HCT116 (cell line): ENCODE data around the gene MIF4GD. TPM values are rescaled to one million over a fixed set of nuclear protein-coding genes. Genes with fewer than 3 reads are reported as not detected.

Experiments
- ATAC-seq: fragments of 200-7000 bp; cut with Tn5 transposase; 2 replicates; pipeline ENCODE4 v1.9.1; 2020; ENCODE audit warnings: mild to moderate bottlenecking, moderate library complexity
- BruUV-seq: library from RNA; stranded (reverse); fragments of 400-500 nt; replicated peaks from 2 replicates; lab custom pipeline; 2021; lab: Mats Ljungman, UMichigan
- CTCF ChIA-PET: fragments of 300-600 bp; sonication (Branson Sonifier 250); formaldehyde crosslinking; loops from one replicate; lab custom pipeline; 2021; ENCODE audit warnings: antibody characterized with exemption; lab: Charles Lee
- POLR2A ChIA-PET: fragments of 300-600, 350-600 bp; sonication (Branson Sonifier 250); formaldehyde crosslinking; loops from one replicate; lab custom pipeline; 2021; ENCODE audit warnings: antibody characterized with exemption; lab: Charles Lee
- RAD21 ChIA-PET, 2 experiments: fragments of 300-600 bp; sonication (Branson Sonifier 250); formaldehyde crosslinking; loops; one replicate each; lab custom pipeline; 2023; ENCODE audit warnings: low total read pairs in 2 of 2; ENCODE audit not compliant: uncharacterized antibody in 2 of 2, unreplicated experiment in 2 of 2, low non-redundant PET in 1 of 2; lab: Charles Lee
- DNase-seq: peaks from one replicate; pipeline ENCODE4 v3.0.0-alpha.2; 2010; ENCODE audit warnings: low read depth, low spot score
- H2AFZ ChIP-seq: fragments of 200-600 bp; shearing (Covaris generic), sonication (generic); 2 replicates; pipeline ENCODE4 v1.6.1; 2017; ENCODE audit warnings: low read depth, mixed run types, mixed read lengths, antibody characterized with exemption, low read length; ENCODE audit not compliant: poor library complexity, severe bottlenecking
- H3K27ac ChIP-seq: 2 replicates; pipeline ENCODE4 v1.5.1; 2012; ENCODE audit warnings: low read depth, low read length
- H3K27me3 ChIP-seq: fragments of 200-600 bp; sonication (generic); 2 replicates; pipeline ENCODE4 v1.6.1; 2016; ENCODE audit warnings: mixed run types, low read length, mixed read lengths; ENCODE audit not compliant: insufficient read depth
- H3K36me3 ChIP-seq, 2 experiments: fragments of 200-500 bp in 1 of 2; fragments of 200-600 bp in 1 of 2; sonication (Bioruptor generic) in 1 of 2; sonication (generic) in 1 of 2; 2 replicates each; pipeline versions ENCODE4 v1.5.1 to v1.6.1; 2014 to 2016; ENCODE audit warnings: low read length in 2 of 2, inconsistent platforms in 1 of 2, mixed read lengths in 1 of 2, mixed run types in 1 of 2; ENCODE audit not compliant: insufficient read depth in 2 of 2, control insufficient read depth in 1 of 2
- H3K4me1 ChIP-seq, 2 experiments: fragments of 200-600 bp in 1 of 2; sonication (generic) in 1 of 2; 2 replicates each; pipeline versions ENCODE4 v1.5.1 to v1.6.1; 2012 to 2017; ENCODE audit warnings: low read length in 2 of 2, inconsistent platforms in 1 of 2, mild to moderate bottlenecking in 1 of 2, mixed read lengths in 1 of 2, mixed run types in 1 of 2, moderate library complexity in 1 of 2; ENCODE audit not compliant: insufficient read depth in 2 of 2, control insufficient read depth in 1 of 2
- H3K4me2 ChIP-seq: fragments of 200-600 bp; sonication (generic); 2 replicates; pipeline ENCODE4 v1.6.1; 2017; ENCODE audit warnings: mixed run types, low read length, mixed read lengths
- H3K4me3 ChIP-seq, 2 experiments: fragments of 200-600 bp in 1 of 2; sonication (generic) in 1 of 2; replicated peaks in 1 of 2; 2 replicates each; pipeline ENCODE4 v1.5.1; 2011 to 2016; ENCODE audit warnings: low read length in 2 of 2, control low read depth in 1 of 2, low read depth in 1 of 2, mild to moderate bottlenecking in 1 of 2, mixed read lengths in 1 of 2, mixed run types in 1 of 2
- H3K79me2 ChIP-seq: fragments of 200-600 bp; sonication (generic); 2 replicates; pipeline ENCODE4 v1.6.1; 2017; ENCODE audit warnings: mild to moderate bottlenecking, mixed run types, low read length, moderate library complexity, mixed read lengths; ENCODE audit not compliant: insufficient read depth
- H3K9ac ChIP-seq: fragments of 200-600 bp; sonication (generic); 2 replicates; pipeline ENCODE4 v1.6.1; 2016; ENCODE audit warnings: low read length, mixed read lengths
- H3K9me2 ChIP-seq: fragments of 200-600 bp; sonication (generic), shearing (Covaris generic); 2 replicates; pipeline ENCODE4 v1.6.1; 2017; ENCODE audit warnings: mixed run types, mild to moderate bottlenecking, moderate library complexity; ENCODE audit not compliant: insufficient read depth
- H3K9me3 ChIP-seq, 2 experiments: fragments of 200-500 bp in 1 of 2; fragments of 200-600 bp in 1 of 2; sonication (Bioruptor generic) in 1 of 2; sonication (generic) in 1 of 2; 2 replicates each; pipeline ENCODE4 v1.6.1; 2014 to 2017; ENCODE audit warnings: low read length in 2 of 2, mixed read lengths in 2 of 2, inconsistent platforms in 1 of 2, low read depth in 1 of 2, mild to moderate bottlenecking in 1 of 2, mixed run types in 1 of 2, moderate library complexity in 1 of 2; ENCODE audit not compliant: control insufficient read depth in 1 of 2, insufficient read depth in 1 of 2
- H4K20me1 ChIP-seq: fragments of 200-600 bp; sonication (generic), shearing (Covaris generic); 2 replicates; pipeline ENCODE4 v1.6.1; 2017; ENCODE audit warnings: mixed run types, mild to moderate bottlenecking, moderate library complexity; ENCODE audit not compliant: insufficient read depth
- ATF3 ChIP-seq: IDR thresholded peaks from 2 replicates; pipeline ENCODE4 v1.6.1; 2012
- CBX3 ChIP-seq: IDR thresholded peaks from 2 replicates; pipeline ENCODE4 v1.6.1; 2012; ENCODE audit warnings: low read depth
- CEBPB ChIP-seq: IDR thresholded peaks from 2 replicates; pipeline ENCODE4 v1.6.1; 2012; ENCODE audit warnings: low read depth
- EGR1 ChIP-seq: IDR thresholded peaks from 2 replicates; pipeline ENCODE4 v1.6.1; 2012; ENCODE audit warnings: low read depth
- ELF1 ChIP-seq: IDR thresholded peaks from 2 replicates; pipeline ENCODE4 v1.6.1; 2012; ENCODE audit warnings: low read depth, borderline replicate concordance
- EZH2phosphoT487 ChIP-seq: fragments of 200-600 bp; IDR thresholded peaks from 2 replicates; pipeline ENCODE4 v1.6.1; 2018; ENCODE audit warnings: antibody characterized with exemption, borderline replicate concordance
- JUND ChIP-seq: IDR thresholded peaks from 2 replicates; pipeline ENCODE4 v1.6.1; 2012
- MAX ChIP-seq: IDR thresholded peaks from 2 replicates; pipeline ENCODE4 v1.6.1; 2012
- POLR2A ChIP-seq: IDR thresholded peaks from 2 replicates; pipeline ENCODE4 v1.7.0; 2011; ENCODE audit warnings: borderline replicate concordance; ENCODE audit not compliant: insufficient read depth, insufficient read length; ENCODE audit errors: extremely low read depth
- RAD21 ChIP-seq: IDR thresholded peaks from 2 replicates; pipeline ENCODE4 v1.6.1; 2012; ENCODE audit warnings: low read depth, mild to moderate bottlenecking
- SIN3A ChIP-seq: IDR thresholded peaks from 2 replicates; pipeline ENCODE4 v1.6.1; 2012; ENCODE audit warnings: low read depth
- SRF ChIP-seq: IDR thresholded peaks from 2 replicates; pipeline ENCODE4 v1.6.1; 2012; ENCODE audit warnings: low read depth
- ZBTB33 ChIP-seq: IDR thresholded peaks from 2 replicates; pipeline ENCODE4 v1.6.1; 2011; ENCODE audit warnings: mild to moderate bottlenecking, low read length, moderate library complexity; ENCODE audit not compliant: insufficient replicate concordance; ENCODE audit errors: extremely low read depth
- ZNF274 ChIP-seq: fragments of 200-500 bp; sonication (Bioruptor generic); IDR thresholded peaks from 2 replicates; pipeline ENCODE4 v1.6.1; 2014; ENCODE audit warnings: mild to moderate bottlenecking, low read depth, low read length, inconsistent platforms
- intact Hi-C: fragments of 100-400 bp; cut with micrococcal nuclease; formaldehyde crosslinking; loops from 2 replicates; pipeline ENCODE4 v1.10.0; 2022
- total RNA-seq: library from RNA; stranded (reverse); gene quantifications from one replicate; pipeline ENCODE4 v1.2.1, GENCODE V29; 2021; ENCODE audit not compliant: unreplicated experiment

Gene MIF4GD
- total RNA-seq, 1 experiment from 2014 or later: 35.2 TPM

GRCh38 chr17:75270218-75270965 is 639 bp downstream of the MIF4GD start (continued):
- TF ChIP-seq CEBPB (no peak; the same call in 1 of the 2 replicates), CBX3 (no peak), RAD21 (peak; percentile 73), POLR2A (no peak)

GRCh38 chr17:75269844-75270217 is 1.2 kb downstream of the MIF4GD start:
- no peak for DNase-seq
- no peak; the same call in 1 of the 2 replicates for ATAC-seq
- peaks cover 9% of the 10 kb centered on the region; the same call in 1 of the 2 replicates for H3K79me2 ChIP-seq
- ChIA-PET RAD21 (interaction anchor here (0.7 to 1.8 kb wide), 4 partner anchors 19 to 143 kb away, joined by 3 to 7 read pairs (median 4); partner anchors contain the start of genes GRB2 (in 1 of the 2) and SLC25A19 (in 1 of the 2)), CTCF (interaction anchor here (0.9 to 4.2 kb wide), 12 partner anchors 9 to 331 kb away, joined by 3 to 51 read pairs (median 4); partner anchors contain the start of genes GGA3, GRB2, MRPS7 and SLC25A19), POLR2A (interaction anchor here (0.6 to 2.4 kb wide), 9 partner anchors 9 to 186 kb away, joined by 3 to 40 read pairs (median 5); partner anchors contain the start of genes GGA3, GRB2, MRPS7 and NUP85)
- H3K27ac ChIP-seq: peak overlapping the region; percentile 94
- peak overlapping the region; percentile 90 to 97 for H3K4me3 ChIP-seq
- H3K9ac ChIP-seq: peak overlapping the region; percentile 87
- no peak for TF ChIP-seq EZH2phosphoT487
- no peak for TF ChIP-seq ZBTB33
- TF ChIP-seq JUND: no peak
- TF ChIP-seq ZNF274: no peak
- no peak for TF ChIP-seq ELF1
- TF ChIP-seq EGR1: no peak
- TF ChIP-seq SIN3A: no peak
- TF ChIP-seq POLR2A: no peak
- no peak for TF ChIP-seq ATF3
- TF ChIP-seq MAX: no peak
- no peak for TF ChIP-seq SRF
- peaks cover 16 to 45% of the 10 kb centered on the region in 2 experiments for H3K4me1 ChIP-seq
- H2AFZ ChIP-seq: no peak overlapping the region
- no peaks in the 10 kb centered on the region for H4K20me1 ChIP-seq
- no peaks in the 10 kb centered on the region for H3K9me2 ChIP-seq
- intact Hi-C loops: loop anchor here (2.0 to 10.0 kb wide), 4 partner anchors 135 to 247 kb away; partner anchors contain the start of genes CASKIN2, GRB2 and TSEN54
- peaks cover 7 to 41% of the 10 kb centered on the region in 2 experiments; a peak in 3 of 4 replicates for H3K36me3 ChIP-seq
- peak overlapping the region; percentile 97 for H3K4me2 ChIP-seq
- no TSS peak for BruUV-seq
- no peaks in the 10 kb centered on the region for H3K27me3 ChIP-seq
- no peaks in the 10 kb centered on the region for H3K9me3 ChIP-seq
